ENCODE data around the gene WWOX. TPM values are rescaled to one million over a fixed set of nuclear protein-coding genes. Genes with fewer than 3 reads are reported as not detected.

The WWOX gene
- total RNA-seq, 5 donors from 2014 or later (not counting 1 experiment from before 2014, with no cell fraction given) = 21.2 to 26.0 (median 22.6) TPM

- H3K27ac Mint-ChIP-seq = no peak overlapping the region
- no peak for DNase-seq
- 94% methylated on average over 6 of the region's 7 CpGs for WGBS (ENCODE audit: insufficient coverage)
These were observed 830.4 kb downstream of the WWOX start for GRCh38 chr16:78929841-78930240.

GRCh38 chr16:78930561-78930960 lies 831.1 kb downstream of the WWOX start:
- Histone ChIP-seq H3K4me1 (ENCODE audit: control insufficient read depth in 1 of 2, extremely low read depth in 1 of 2, insufficient read depth in 2 of 2, low read length in 2 of 2) (no peaks in the 10 kb centered on the region), H3K36me3 (ENCODE audit: control insufficient read depth in 2 of 2, extremely low read depth in 1 of 2, insufficient read depth in 1 of 2, low read length in 1 of 2) (no peaks in the 10 kb centered on the region), H3K27ac (ENCODE audit: low read length) (no peak overlapping the region), H3K27me3 (replicated peaks in 1 of 2; ENCODE audit: control insufficient read depth in 2 of 2, extremely low read depth in 1 of 2, insufficient read depth in 2 of 2, low read length in 1 of 2) (peaks cover 0 to 3% of the 10 kb centered on the region in 2 experiments), H3K4me3 (ENCODE audit: control insufficient read depth in 1 of 2, extremely low read depth in 1 of 2, low read length in 1 of 2) (no peak overlapping the region), H3K9me3 (no peaks in the 10 kb centered on the region)
- POLR2A ChIA-PET = no interaction called here
- CTCF ChIA-PET = no interaction called here
- 80% methylated on average over 1 of the region's 4 CpGs for WGBS (ENCODE audit: insufficient coverage)
- no peaks in the 10 kb centered on the region for H3K36me3 Mint-ChIP-seq
- no peak for ATAC-seq (replicated peaks in 1 of 4)
- H3K4me1 Mint-ChIP-seq = no peaks in the 10 kb centered on the region
- DNase-seq = no peak
- no peaks in the 10 kb centered on the region for H3K27me3 Mint-ChIP-seq
- H3K27ac Mint-ChIP-seq = no peak overlapping the region
- H3K9me3 Mint-ChIP-seq = peaks cover 0 to 2% (median 0%) of the 10 kb centered on the region in 3 donors
- no peak overlapping the region for H3K4me3 Mint-ChIP-seq

More at GRCh38 chr16:78929841-78930240, 830.4 kb downstream of the WWOX start:
- Mint-ChIP-seq H3K9me3 (peaks cover 0 to 2% (median 0%) of the 10 kb centered on the region in 3 donors), H3K27me3 (no peaks in the 10 kb centered on the region), H3K4me1 (peaks cover 0 to 3% (median 0%) of the 10 kb centered on the region in 3 donors), H3K4me3 (no peak overlapping the region), H3K36me3 (no peaks in the 10 kb centered on the region)
- ATAC-seq (replicated peaks in 1 of 4) = no peak
- H3K4me1 ChIP-seq (ENCODE audit: control insufficient read depth in 1 of 2, extremely low read depth in 1 of 2, insufficient read depth in 2 of 2, low read length in 2 of 2) = peaks cover 0 to 3% of the 10 kb centered on the region in 2 experiments
- H3K9me3 ChIP-seq = no peaks in the 10 kb centered on the region
- no peaks in the 10 kb centered on the region for H3K36me3 ChIP-seq (ENCODE audit: control insufficient read depth in 2 of 2, extremely low read depth in 1 of 2, insufficient read depth in 1 of 2, low read length in 1 of 2)
- peaks cover 0 to 3% of the 10 kb centered on the region in 2 experiments for H3K27me3 ChIP-seq (replicated peaks in 1 of 2; ENCODE audit: control insufficient read depth in 2 of 2, extremely low read depth in 1 of 2, insufficient read depth in 2 of 2, low read length in 1 of 2)
- no peak overlapping the region for H3K4me3 ChIP-seq (ENCODE audit: control insufficient read depth in 1 of 2, extremely low read depth in 1 of 2, low read length in 1 of 2)
- POLR2A ChIA-PET = no interaction called here
- H3K27ac ChIP-seq (ENCODE audit: low read length) = no peak overlapping the region
- CTCF ChIA-PET = interaction anchor here in 1 of 2 donors (0.5 kb wide), 1 partner anchor 131 kb away, joined by 3 read pairs; no protein-coding TSS in a partner anchor

GRCh38 chr16:78931267-78931666 lies 831.8 kb downstream of the WWOX start:
- WGBS (ENCODE audit: insufficient coverage) = 93% methylated on average over 2 of the region's 2 CpGs
- Mint-ChIP-seq H3K9me3 (no peaks in the 10 kb centered on the region), H3K27me3 (no peaks in the 10 kb centered on the region), H3K4me1 (no peaks in the 10 kb centered on the region), H3K4me3 (no peak overlapping the region), H3K27ac (no peak overlapping the region), H3K36me3 (no peaks in the 10 kb centered on the region)
- H3K27ac ChIP-seq (ENCODE audit: low read length) = no peak overlapping the region
- no peak for ATAC-seq (replicated peaks in 1 of 4)
- no peaks in the 10 kb centered on the region for H3K36me3 ChIP-seq (ENCODE audit: control insufficient read depth in 2 of 2, extremely low read depth in 1 of 2, insufficient read depth in 1 of 2, low read length in 1 of 2)
- no peaks in the 10 kb centered on the region for H3K9me3 ChIP-seq
- H3K4me1 ChIP-seq (ENCODE audit: control insufficient read depth in 1 of 2, extremely low read depth in 1 of 2, insufficient read depth in 2 of 2, low read length in 2 of 2) = no peaks in the 10 kb centered on the region
- CTCF ChIA-PET = interaction anchor here in 1 of 2 donors (0.7 kb wide), 1 partner anchor 771 kb away, joined by 3 read pairs; no protein-coding TSS in a partner anchor
- POLR2A ChIA-PET = no interaction called here
- no peak overlapping the region for H3K4me3 ChIP-seq (ENCODE audit: control insufficient read depth in 1 of 2, extremely low read depth in 1 of 2, low read length in 1 of 2)
- peaks cover 0 to 3% of the 10 kb centered on the region in 2 experiments for H3K27me3 ChIP-seq (replicated peaks in 1 of 2; ENCODE audit: control insufficient read depth in 2 of 2, extremely low read depth in 1 of 2, insufficient read depth in 2 of 2, low read length in 1 of 2)
- DNase-seq = no peak

GRCh38 chr16:78931678-78932077 lies 832.2 kb downstream of the WWOX start:
- Histone ChIP-seq H3K9me3 (no peaks in the 10 kb centered on the region), H3K4me1 (ENCODE audit: control insufficient read depth in 1 of 2, extremely low read depth in 1 of 2, insufficient read depth in 2 of 2, low read length in 2 of 2) (no peaks in the 10 kb centered on the region), H3K27ac (ENCODE audit: low read length) (no peak overlapping the region), H3K36me3 (ENCODE audit: control insufficient read depth in 2 of 2, extremely low read depth in 1 of 2, insufficient read depth in 1 of 2, low read length in 1 of 2) (no peaks in the 10 kb centered on the region), H3K4me3 (ENCODE audit: control insufficient read depth in 1 of 2, extremely low read depth in 1 of 2, low read length in 1 of 2) (no peak overlapping the region), H3K27me3 (replicated peaks in 1 of 2; ENCODE audit: control insufficient read depth in 2 of 2, extremely low read depth in 1 of 2, insufficient read depth in 2 of 2, low read length in 1 of 2) (peaks cover 0 to 3% of the 10 kb centered on the region in 2 experiments)
- no CpG with 5 or more reads among the region's 4 CpGs for WGBS (ENCODE audit: insufficient coverage)
- Mint-ChIP-seq H3K4me1 (no peaks in the 10 kb centered on the region), H3K27ac (no peak overlapping the region), H3K36me3 (no peaks in the 10 kb centered on the region), H3K27me3 (no peaks in the 10 kb centered on the region), H3K9me3 (no peaks in the 10 kb centered on the region), H3K4me3 (no peak overlapping the region)
- DNase-seq (no peak), ATAC-seq (replicated peaks in 1 of 4) (no peak)
- ChIA-PET CTCF (interaction anchor here in 1 of 2 donors (0.7 kb wide), 1 partner anchor 771 kb away, joined by 3 read pairs; no protein-coding TSS in a partner anchor), POLR2A (no interaction called here)

- H3K27me3 Mint-ChIP-seq = no peaks in the 10 kb centered on the region
- 91% methylated on average over 8 of the region's 9 CpGs for WGBS (ENCODE audit: insufficient coverage)
- Histone ChIP-seq H3K36me3 (ENCODE audit: control insufficient read depth in 2 of 2, extremely low read depth in 1 of 2, insufficient read depth in 1 of 2, low read length in 1 of 2) (no peaks in the 10 kb centered on the region), H3K4me3 (ENCODE audit: control insufficient read depth in 1 of 2, extremely low read depth in 1 of 2, low read length in 1 of 2) (no peak overlapping the region), H3K27me3 (replicated peaks in 1 of 2; ENCODE audit: control insufficient read depth in 2 of 2, extremely low read depth in 1 of 2, insufficient read depth in 2 of 2, low read length in 1 of 2) (peaks cover 0 to 3% of the 10 kb centered on the region in 2 experiments), H3K27ac (ENCODE audit: low read length) (no peak overlapping the region), H3K4me1 (ENCODE audit: control insufficient read depth in 1 of 2, extremely low read depth in 1 of 2, insufficient read depth in 2 of 2, low read length in 2 of 2) (no peaks in the 10 kb centered on the region), H3K9me3 (no peaks in the 10 kb centered on the region)
- ATAC-seq (replicated peaks in 1 of 4) = no peak
- H3K4me3 Mint-ChIP-seq = no peak overlapping the region
- no peak overlapping the region for H3K27ac Mint-ChIP-seq
- no peak for DNase-seq
- no peaks in the 10 kb centered on the region for H3K36me3 Mint-ChIP-seq
- ChIA-PET POLR2A (no interaction called here), CTCF (no interaction called here)
- no peaks in the 10 kb centered on the region for H3K9me3 Mint-ChIP-seq
- no peaks in the 10 kb centered on the region for H3K4me1 Mint-ChIP-seq
These were observed 833.0 kb downstream of the WWOX start for GRCh38 chr16:78932355-78932943.

- 92% methylated on average over 1 of the region's 3 CpGs for WGBS (ENCODE audit: insufficient coverage)
- no peak overlapping the region for H3K4me3 Mint-ChIP-seq
- ChIA-PET CTCF (no interaction called here), POLR2A (no interaction called here)
- no peaks in the 10 kb centered on the region for H3K9me3 Mint-ChIP-seq
- Histone ChIP-seq H3K9me3 (no peaks in the 10 kb centered on the region), H3K27ac (ENCODE audit: low read length) (no peak overlapping the region), H3K27me3 (replicated peaks in 1 of 2; ENCODE audit: control insufficient read depth in 2 of 2, extremely low read depth in 1 of 2, insufficient read depth in 2 of 2, low read length in 1 of 2) (no peaks in the 10 kb centered on the region), H3K4me3 (ENCODE audit: control insufficient read depth in 1 of 2, extremely low read depth in 1 of 2, low read length in 1 of 2) (no peak overlapping the region), H3K4me1 (ENCODE audit: control insufficient read depth in 1 of 2, extremely low read depth in 1 of 2, insufficient read depth in 2 of 2, low read length in 2 of 2) (no peaks in the 10 kb centered on the region), H3K36me3 (ENCODE audit: control insufficient read depth in 2 of 2, extremely low read depth in 1 of 2, insufficient read depth in 1 of 2, low read length in 1 of 2) (no peaks in the 10 kb centered on the region)
- H3K27me3 Mint-ChIP-seq = no peaks in the 10 kb centered on the region
- H3K27ac Mint-ChIP-seq = no peak overlapping the region
- DNase-seq (no peak), ATAC-seq (replicated peaks in 1 of 4) (no peak)
- no peaks in the 10 kb centered on the region for H3K36me3 Mint-ChIP-seq
- no peaks in the 10 kb centered on the region for H3K4me1 Mint-ChIP-seq
These were observed 836.6 kb downstream of the WWOX start for GRCh38 chr16:78936060-78936459.
